Fibroblast of lung (primary cell): ENCODE measurements around the gene ARPIN. TPM values are rescaled to one million over a fixed set of nuclear protein-coding genes. Genes with fewer than 3 reads are reported as not detected.
"Not testable (repeated sequence)": the region's sequence is repeated elsewhere in the genome, so short reads cannot be mapped to it uniquely, and the experiment has no call there.

Experiments used
- DNase-seq, 2 donors: peaks; one replicate each; pipeline versions ENCODE4 v3.0.0 to v3.0.0-alpha.2; 2010; ENCODE audit warnings: low read depth in 2 of 2
- H2AFZ ChIP-seq: 2 replicates; pipeline ENCODE4 v1.5.1; 2012; ENCODE audit warnings: low read length, control low read depth, inconsistent platforms
- H3K27ac ChIP-seq: 2 replicates; pipeline ENCODE4 v1.5.1; 2011; ENCODE audit warnings: low read length, control low read depth; ENCODE audit not compliant: insufficient read depth
- H3K27me3 ChIP-seq: 2 replicates; pipeline ENCODE4 v1.5.1; 2011; ENCODE audit warnings: mild to moderate bottlenecking, low read length; ENCODE audit not compliant: control insufficient read depth, insufficient read depth
- H3K36me3 ChIP-seq: 2 replicates; pipeline ENCODE4 v1.5.1; 2011; ENCODE audit warnings: low read length; ENCODE audit not compliant: control insufficient read depth, insufficient read depth
- H3K4me1 ChIP-seq: 2 replicates; pipeline ENCODE4 v1.5.1; 2011; ENCODE audit warnings: low read length; ENCODE audit not compliant: control insufficient read depth, insufficient read depth; ENCODE audit errors: extremely low read depth
- H3K4me2 ChIP-seq: 2 replicates; pipeline ENCODE4 v1.5.1; 2011; ENCODE audit warnings: low read length, control low read depth; ENCODE audit not compliant: insufficient read depth; ENCODE audit errors: extremely low read depth
- H3K4me3 ChIP-seq, 4 experiments: fragments of 200-600 bp in 1 of 4; sonication (generic) in 1 of 4; replicated peaks in 1 of 4; 2 replicates each; pipeline ENCODE4 v1.5.1; 2011 to 2016; ENCODE audit warnings: low read length in 4 of 4, low read depth in 3 of 4, mild to moderate bottlenecking in 3 of 4, control low read depth in 2 of 4, inconsistent platforms in 1 of 4, mixed read lengths in 1 of 4; ENCODE audit not compliant: insufficient read depth in 1 of 4; ENCODE audit errors: control extremely low read depth in 1 of 4
- H3K79me2 ChIP-seq: 2 replicates; pipeline ENCODE4 v1.5.1; 2012; ENCODE audit warnings: mild to moderate bottlenecking, low read length, inconsistent platforms; ENCODE audit not compliant: control insufficient read depth, insufficient read depth
- H3K9ac ChIP-seq: 2 replicates; pipeline ENCODE4 v1.5.1; 2011; ENCODE audit warnings: mild to moderate bottlenecking, low read length, control low read depth; ENCODE audit not compliant: insufficient read depth
- H3K9me3 ChIP-seq: 2 replicates; pipeline ENCODE4 v1.5.1; 2012; ENCODE audit warnings: low read depth, low read length; ENCODE audit not compliant: control insufficient read depth, insufficient read depth
- H4K20me1 ChIP-seq: 2 replicates; pipeline ENCODE4 v1.5.1; 2011; ENCODE audit warnings: low read length; ENCODE audit not compliant: control insufficient read depth, insufficient read depth; ENCODE audit errors: extremely low read depth
- EZH2 ChIP-seq: IDR thresholded peaks from 2 replicates; pipeline ENCODE4 v1.5.1; 2012; ENCODE audit warnings: low read length, control low read depth, mild to moderate bottlenecking; ENCODE audit errors: missing control alignments
- polyA plus RNA-seq, 2 donors: library from polyadenylated mRNA; depleted of rRNA in 1 of 2; stranded (reverse) in 1 of 2; unstranded in 1 of 2; fragments of >200 nt; gene quantifications; 2 replicates each; pipeline ENCODE4 v1.2.1, GENCODE V29; 2011 to 2012; ENCODE audit warnings: missing spikeins in 1 of 2
- total RNA-seq: library from RNA; depleted of rRNA; stranded (reverse); fragments of >200 nt; gene quantifications from 2 replicates; pipeline ENCODE4 v1.2.1, GENCODE V29; 2014
- TF ChIP-seq, protein P1 (sequence below), 2 donors: IDR thresholded peaks in 1 of 2; conservative IDR thresholded peaks in 1 of 2; 1 replicate in 1 of 2; 2 replicates in 1 of 2; pipeline ENCODE4 v1.5.1; 2011 to 2012; ENCODE audit warnings: low read length in 2 of 2, control low read depth in 1 of 2, inconsistent platforms in 1 of 2, low read depth in 1 of 2, mild to moderate bottlenecking in 1 of 2

ARPIN gene
- total and polyA plus RNA-seq, 2 donors (not counting 1 experiment from before 2014, with no cell fraction given), result 13.2 to 13.4 TPM

GRCh38 chr15:89855948-89856347 lies 56.8 kb downstream of the ARPIN start:
- TF ChIP-seq, protein P1, sequence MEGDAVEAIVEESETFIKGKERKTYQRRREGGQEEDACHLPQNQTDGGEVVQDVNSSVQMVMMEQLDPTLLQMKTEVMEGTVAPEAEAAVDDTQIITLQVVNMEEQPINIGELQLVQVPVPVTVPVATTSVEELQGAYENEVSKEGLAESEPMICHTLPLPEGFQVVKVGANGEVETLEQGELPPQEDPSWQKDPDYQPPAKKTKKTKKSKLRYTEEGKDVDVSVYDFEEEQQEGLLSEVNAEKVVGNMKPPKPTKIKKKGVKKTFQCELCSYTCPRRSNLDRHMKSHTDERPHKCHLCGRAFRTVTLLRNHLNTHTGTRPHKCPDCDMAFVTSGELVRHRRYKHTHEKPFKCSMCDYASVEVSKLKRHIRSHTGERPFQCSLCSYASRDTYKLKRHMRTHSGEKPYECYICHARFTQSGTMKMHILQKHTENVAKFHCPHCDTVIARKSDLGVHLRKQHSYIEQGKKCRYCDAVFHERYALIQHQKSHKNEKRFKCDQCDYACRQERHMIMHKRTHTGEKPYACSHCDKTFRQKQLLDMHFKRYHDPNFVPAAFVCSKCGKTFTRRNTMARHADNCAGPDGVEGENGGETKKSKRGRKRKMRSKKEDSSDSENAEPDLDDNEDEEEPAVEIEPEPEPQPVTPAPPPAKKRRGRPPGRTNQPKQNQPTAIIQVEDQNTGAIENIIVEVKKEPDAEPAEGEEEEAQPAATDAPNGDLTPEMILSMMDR (conservative IDR thresholded peaks at IDR 0.05 in 1 of 2, IDR thresholded peaks at IDR 0.05 in 1 of 2; ENCODE audit: low read depth in 1 of 2, low read length in 2 of 2), result no peak
- no peak for TF ChIP-seq EZH2

DNA sequence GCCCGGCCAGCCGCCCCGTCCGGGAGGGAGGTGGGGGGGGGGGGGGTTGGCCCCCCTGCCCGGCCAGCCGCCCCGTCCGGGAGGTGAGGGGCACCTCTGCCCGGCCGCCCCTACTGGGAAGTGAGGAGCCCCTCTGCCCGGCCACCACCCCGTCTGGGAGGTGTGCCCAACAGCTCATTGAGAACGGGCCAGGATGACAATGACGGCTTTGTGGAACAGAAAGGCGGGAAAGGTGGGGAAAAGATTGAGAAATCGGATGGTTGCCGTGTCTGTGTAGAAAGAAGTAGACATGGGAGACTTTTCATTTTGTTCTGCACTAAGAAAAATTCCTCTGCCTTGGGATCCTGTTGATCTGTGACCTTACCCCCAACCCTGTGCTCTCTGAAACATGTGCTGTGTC lies 57.9 kb downstream of the ARPIN start:
- not testable (repeated sequence) for DNase-seq, H2AFZ ChIP-seq, H3K4me2 ChIP-seq, H3K79me2 ChIP-seq, H4K20me1 ChIP-seq, H3K4me1 ChIP-seq, H3K9ac ChIP-seq, H3K9me3 ChIP-seq, H3K4me3 ChIP-seq, H3K27me3 ChIP-seq, H3K36me3 ChIP-seq, H3K27ac ChIP-seq

More at GRCh38 chr15:89855948-89856347, 56.8 kb downstream of the ARPIN start:
- Histone ChIP-seq H2AFZ (no peak overlapping the region), H4K20me1 (no peaks in the 10 kb centered on the region), H3K79me2 (no peaks in the 10 kb centered on the region), H3K4me1 (no peaks in the 10 kb centered on the region), H3K36me3 (peaks cover 2% of the 10 kb centered on the region), H3K9me3 (no peaks in the 10 kb centered on the region), H3K4me2 (no peak overlapping the region), H3K27ac (no peak overlapping the region), H3K9ac (no peak overlapping the region), H3K4me3 (no peak overlapping the region), H3K27me3 (no peaks in the 10 kb centered on the region)
- no peak for DNase-seq

DNA sequence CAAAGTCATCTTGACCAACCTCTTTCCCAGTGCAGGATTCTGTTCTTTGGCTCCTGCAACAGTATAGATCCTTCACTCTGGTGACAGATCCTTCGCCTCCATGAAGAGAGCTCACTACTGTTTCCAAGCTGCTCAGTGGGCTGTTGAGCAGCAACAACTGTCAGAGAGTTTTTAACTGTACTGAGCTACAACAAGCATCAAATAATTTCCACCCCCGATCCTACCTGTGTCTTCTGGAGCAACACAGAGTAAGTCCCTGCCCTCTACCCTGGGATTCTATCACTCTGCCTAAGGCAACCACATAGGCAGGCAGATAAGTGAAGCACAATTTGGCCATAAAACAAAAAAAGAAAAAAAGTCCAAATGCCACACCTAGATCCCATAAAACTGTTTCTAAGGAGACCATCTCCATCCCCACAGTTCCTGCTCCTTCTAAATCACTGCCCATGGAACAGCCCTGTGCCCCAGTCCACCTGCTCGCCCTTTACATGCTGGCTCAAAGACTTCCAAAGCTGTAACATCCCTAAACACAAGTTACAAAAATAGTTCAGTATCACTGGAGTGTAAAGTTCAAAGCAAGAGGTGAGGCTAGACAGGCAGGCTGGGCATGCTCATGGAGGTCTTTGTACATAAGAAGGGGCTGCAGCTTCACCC lies 60.3 kb downstream of the ARPIN start:
- no peak overlapping the region for H3K4me3 ChIP-seq
- no peak for DNase-seq
- H3K9ac ChIP-seq, result no peak overlapping the region
- no peaks in the 10 kb centered on the region for H3K79me2 ChIP-seq
- no peaks in the 10 kb centered on the region for H3K9me3 ChIP-seq
- H3K4me1 ChIP-seq, result peaks cover 13% of the 10 kb centered on the region
- no peaks in the 10 kb centered on the region for H4K20me1 ChIP-seq
- H3K36me3 ChIP-seq, result peaks cover 2% of the 10 kb centered on the region
- no peaks in the 10 kb centered on the region for H3K27me3 ChIP-seq
- no peak overlapping the region for H3K4me2 ChIP-seq
- H3K27ac ChIP-seq, result no peak overlapping the region
- TF ChIP-seq, protein P1 (conservative IDR thresholded peaks at IDR 0.05 in 1 of 2, IDR thresholded peaks at IDR 0.05 in 1 of 2; ENCODE audit: low read depth in 1 of 2, low read length in 2 of 2), result no peak
- no peak overlapping the region for H2AFZ ChIP-seq
